Lung (tissue), 12 donors: ENCODE data around the gene COL18A1. TPM values are rescaled to one million over a fixed set of nuclear protein-coding genes. Genes with fewer than 3 reads are reported as not detected.
A peak's percentile ranks its signal among the peaks of the same experiment; 100 is the strongest.

Source experiments
- ATAC-seq: fragments of 200-7000 bp; cut with Tn5 transposase; one replicate; pipeline ENCODE4 v1.9.1; 2020; ENCODE audit warnings: moderate number of reproducible peaks; ENCODE audit not compliant: insufficient read depth, low FRiP score
- DNase-seq, 3 donors: peaks; one replicate each; pipeline ENCODE4 v3.0.0-alpha.2; 2013 to 2017
- H3K27ac ChIP-seq, 2 donors: one replicate each; pipeline ENCODE4 v1.5.1; 2013; ENCODE audit warnings: mild to moderate bottlenecking in 2 of 2, moderate library complexity in 2 of 2, control low read depth in 1 of 2, inconsistent platforms in 1 of 2, low read depth in 1 of 2, low read length in 1 of 2
- H3K27me3 ChIP-seq, 3 donors: one replicate each; pipeline ENCODE4 v1.5.1; 2013; ENCODE audit warnings: low read length in 2 of 3; ENCODE audit not compliant: control insufficient read depth in 3 of 3, insufficient read depth in 3 of 3
- H3K36me3 ChIP-seq, 4 donors: one replicate each; pipeline ENCODE4 v1.5.1; 2013; ENCODE audit warnings: low read length in 4 of 4, mild to moderate bottlenecking in 1 of 4, moderate library complexity in 1 of 4; ENCODE audit not compliant: control insufficient read depth in 4 of 4, insufficient read depth in 4 of 4
- H3K4me1 ChIP-seq, 5 donors: one replicate each; pipeline ENCODE4 v1.5.1; 2013; ENCODE audit warnings: low read length in 5 of 5, mild to moderate bottlenecking in 2 of 5, moderate library complexity in 1 of 5; ENCODE audit not compliant: control insufficient read depth in 5 of 5, insufficient read depth in 5 of 5
- H3K4me3 ChIP-seq: one replicate; pipeline ENCODE4 v1.5.1; 2013; ENCODE audit warnings: mild to moderate bottlenecking, control low read depth, moderate library complexity
- H3K9ac ChIP-seq, 2 donors: one replicate each; pipeline ENCODE4 v1.5.1; 2013; ENCODE audit warnings: low read length in 2 of 2, control low read depth in 1 of 2; ENCODE audit not compliant: insufficient read depth in 1 of 2
- H3K9me3 ChIP-seq, 4 donors: one replicate each; pipeline ENCODE4 v1.5.1; 2013; ENCODE audit warnings: low read length in 3 of 4, mild to moderate bottlenecking in 1 of 4, moderate library complexity in 1 of 4; ENCODE audit not compliant: control insufficient read depth in 4 of 4, insufficient read depth in 3 of 4
- CTCF ChIP-seq: IDR thresholded peaks from 2 replicates; pipeline ENCODE4 v1.5.1; 2012; ENCODE audit warnings: mild to moderate bottlenecking; ENCODE audit errors: control extremely low read depth, extremely low read depth
- WGBS, 2 donors: extraction: QIAGEN DNeasy Blood & Tissue Kit; methylation state at CpG; one replicate each; pipeline ENCODE4 v1.1.7; 2013; 5-methylcytosine and 5-hydroxymethylcytosine counted together
- polyA plus RNA-seq, 2 donors: library from polyadenylated mRNA; stranded (reverse); fragments of 200-250 nt; gene quantifications; one replicate each; pipeline ENCODE4 v1.2.1, GENCODE V29; 2013
- total RNA-seq, 2 donors: library from RNA; depleted of rRNA in 1 of 2; stranded (reverse); fragments of >200 nt in 1 of 2; gene quantifications; one replicate each; pipeline ENCODE4 v1.2.1, GENCODE V29; 2014 to 2021
- donor health status: control.
- donor health status: control.
- donor health status: Bipolar disorder and iron deficiency.
- donor health status: healthy.
- donor health status: DM: yes; HTN: yes; CAD: no.

Gene COL18A1
- total and polyA plus RNA-seq, 4 donors: 42.7 to 102 (median 45.8) TPM

DNA sequence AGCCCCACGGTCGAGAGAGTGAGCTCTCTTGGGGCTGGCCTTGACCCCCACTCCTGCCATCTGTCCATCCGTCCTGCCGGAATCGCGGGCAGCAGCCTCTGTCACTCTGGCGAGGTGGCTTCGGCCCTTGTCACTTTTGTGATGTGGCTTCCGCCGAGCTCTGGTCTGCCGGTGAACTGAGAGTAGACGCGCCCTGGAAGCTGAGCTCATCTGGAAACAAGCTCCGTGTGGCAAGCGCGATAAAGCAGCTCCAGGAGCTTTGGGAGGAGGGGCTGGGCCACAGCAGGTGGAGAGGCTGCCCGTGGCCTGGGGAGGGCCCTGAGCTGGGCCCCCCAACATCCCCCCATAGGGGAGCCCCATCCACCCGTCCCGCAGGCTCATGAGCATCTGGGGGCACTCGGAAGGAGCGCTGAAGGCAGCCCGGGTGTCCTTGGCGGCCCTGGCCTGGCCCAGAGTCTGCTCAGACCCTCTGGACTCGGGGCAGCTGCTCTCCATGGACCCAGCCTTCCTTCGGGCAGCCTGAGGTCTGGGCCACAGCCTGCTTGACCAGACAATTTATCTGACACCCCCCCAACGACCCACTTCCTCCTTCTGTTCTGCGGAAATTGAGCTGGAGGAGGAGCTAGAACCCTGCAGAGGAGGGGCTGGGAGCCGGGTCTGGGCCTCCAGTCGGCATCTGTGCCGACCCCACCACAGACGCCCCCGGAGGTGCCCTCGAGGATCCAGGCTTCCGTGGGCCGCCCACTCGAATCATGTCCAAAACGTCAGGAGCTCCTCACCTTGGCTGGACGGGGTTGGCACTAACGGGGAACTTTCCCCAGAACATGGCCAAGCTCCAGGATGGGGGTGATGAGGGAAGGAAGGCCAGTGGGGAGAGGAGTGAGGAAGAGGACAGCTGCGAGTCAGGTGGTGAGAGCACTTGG, 78.2 kb downstream of the COL18A1 start:
- Histone ChIP-seq H3K36me3 (peaks cover 0 to 16% (median 5%) of the 10 kb centered on the region in 4 donors), H3K9ac (no peak overlapping the region), H3K9me3 (no peaks in the 10 kb centered on the region), H3K4me3 (no peak overlapping the region), H3K4me1 (peaks cover 0 to 3% (median 0%) of the 10 kb centered on the region in 5 donors), H3K27ac (peak overlapping the region in 1 of 2 donors; percentile 21), H3K27me3 (no peaks in the 10 kb centered on the region)
- ATAC-seq: no peak
- no peak for TF ChIP-seq CTCF
- 32 to 62% methylated on average over 40 of the region's 40 CpGs for WGBS, 2 donors
- DNase-seq: no peak

GRCh38 chr21:45484318-45484717, 79.4 kb downstream of the COL18A1 start:
- no peak overlapping the region for H3K4me3 ChIP-seq
- ATAC-seq: no peak
- H3K4me1 ChIP-seq: peaks cover 0 to 3% (median 0%) of the 10 kb centered on the region in 5 donors
- no peaks in the 10 kb centered on the region for H3K9me3 ChIP-seq
- no peak for DNase-seq
- no peak overlapping the region for H3K27ac ChIP-seq
- 96 to 98% methylated on average over 6 of the region's 6 CpGs for WGBS, 2 donors
- TF ChIP-seq CTCF: no peak
- peaks cover 0 to 16% (median 3%) of the 10 kb centered on the region in 4 donors for H3K36me3 ChIP-seq
- H3K27me3 ChIP-seq: no peaks in the 10 kb centered on the region
- no peak overlapping the region for H3K9ac ChIP-seq

DNA sequence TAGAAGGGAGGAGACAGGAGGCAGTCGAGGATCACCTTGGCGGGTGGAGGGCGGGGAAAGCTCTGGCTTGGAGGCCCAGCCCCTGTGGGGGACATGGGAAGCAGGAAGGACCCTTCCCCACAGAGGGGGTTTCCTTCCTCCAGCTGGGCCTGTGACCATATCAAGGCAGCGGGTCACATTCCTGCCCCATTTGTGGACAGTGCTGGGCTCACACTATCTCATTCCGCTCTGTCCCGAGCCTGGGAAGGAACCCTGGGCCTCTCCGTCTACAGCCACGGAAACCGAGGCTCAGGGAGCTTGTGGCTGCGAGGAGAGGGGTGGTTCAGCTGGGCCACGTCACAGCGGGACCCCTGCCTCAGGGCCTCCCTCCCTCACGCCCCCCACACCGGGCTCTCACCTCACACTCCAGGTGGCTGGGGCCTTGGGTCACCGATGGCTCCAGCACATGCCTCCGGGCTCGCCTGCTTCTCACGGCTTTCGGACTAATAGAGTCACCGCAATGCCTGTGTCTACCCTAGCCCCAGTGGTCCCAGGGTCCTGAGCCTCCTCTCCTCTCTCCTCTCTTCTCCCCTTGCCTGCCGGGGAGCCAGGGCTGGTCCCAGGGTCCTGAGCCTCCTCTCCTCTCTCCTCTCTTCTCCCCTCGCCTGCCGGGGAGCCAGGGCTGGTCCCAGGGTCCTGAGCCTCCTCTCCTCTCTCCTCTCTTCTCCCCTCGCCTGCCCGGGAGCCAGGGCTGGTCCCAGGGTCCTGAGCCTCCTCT, 80.9 kb downstream of the COL18A1 start:
- no peak overlapping the region for H3K9ac ChIP-seq
- ATAC-seq: no peak
- peaks cover 0 to 17% (median 3%) of the 10 kb centered on the region in 4 donors for H3K36me3 ChIP-seq
- H3K9me3 ChIP-seq: no peaks in the 10 kb centered on the region
- TF ChIP-seq CTCF: no peak
- H3K4me1 ChIP-seq: peaks cover 0 to 3% (median 0%) of the 10 kb centered on the region in 5 donors
- H3K4me3 ChIP-seq: no peak overlapping the region
- H3K27me3 ChIP-seq: no peaks in the 10 kb centered on the region
- WGBS, 2 donors: 95% methylated on average over 22 to 25 of the region's 25 CpGs
- no peak for DNase-seq
- H3K27ac ChIP-seq: no peak overlapping the region
